Peyer's patch (tissue), 4 donors: ENCODE results near the gene KCP.

Experiments used
- POLR2A ChIP-seq, 2 donors: fragments of 450-650 bp; IDR thresholded peaks; one replicate each; pipeline ENCODE4 v1.5.1; 2017; ENCODE audit warnings: antibody characterized with exemption in 2 of 2, mild to moderate bottlenecking in 2 of 2, moderate library complexity in 2 of 2
- TF ChIP-seq, protein P1 (sequence below), 6 experiments: fragments of 450-650 bp in 4 of 6; fragments of 200-600 bp in 2 of 6; sonication (generic) in 1 of 6; IDR thresholded peaks; one replicate each; pipeline ENCODE4 v1.5.1; 2017 to 2019; ENCODE audit warnings: antibody characterized with exemption in 6 of 6, mild to moderate bottlenecking in 3 of 6, moderate library complexity in 1 of 6

DNA sequence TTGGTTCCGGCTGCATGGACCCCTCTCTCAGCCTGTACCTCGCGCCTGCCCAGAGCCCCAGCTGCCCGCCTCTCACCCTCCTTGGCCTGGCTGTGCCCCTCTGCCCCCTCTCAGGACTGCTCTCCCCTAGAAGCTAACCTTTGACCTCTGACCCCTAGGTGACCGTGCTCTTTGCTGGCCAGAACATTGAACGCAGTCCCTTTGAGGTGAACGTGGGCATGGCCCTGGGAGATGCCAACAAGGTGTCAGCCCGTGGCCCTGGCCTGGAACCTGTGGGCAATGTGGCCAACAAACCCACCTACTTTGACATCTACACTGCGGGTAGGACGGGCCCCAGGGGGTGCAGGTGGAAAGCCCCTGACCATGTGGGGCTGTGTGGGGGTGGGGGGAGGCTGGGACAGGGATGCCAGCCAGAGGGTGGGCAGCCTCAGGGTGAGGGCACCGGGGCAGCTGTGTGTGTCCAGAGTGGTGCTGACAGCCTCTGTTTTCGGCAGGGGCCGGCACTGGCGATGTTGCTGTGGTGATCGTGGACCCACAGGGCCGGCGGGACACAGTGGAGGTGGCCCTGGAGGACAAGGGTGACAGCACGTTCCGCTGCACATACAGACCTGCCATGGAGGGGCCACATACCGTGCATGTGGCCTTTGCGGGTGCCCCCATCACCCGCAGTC is 72.3 kb downstream of the KCP start:
- TF ChIP-seq, protein P1, sequence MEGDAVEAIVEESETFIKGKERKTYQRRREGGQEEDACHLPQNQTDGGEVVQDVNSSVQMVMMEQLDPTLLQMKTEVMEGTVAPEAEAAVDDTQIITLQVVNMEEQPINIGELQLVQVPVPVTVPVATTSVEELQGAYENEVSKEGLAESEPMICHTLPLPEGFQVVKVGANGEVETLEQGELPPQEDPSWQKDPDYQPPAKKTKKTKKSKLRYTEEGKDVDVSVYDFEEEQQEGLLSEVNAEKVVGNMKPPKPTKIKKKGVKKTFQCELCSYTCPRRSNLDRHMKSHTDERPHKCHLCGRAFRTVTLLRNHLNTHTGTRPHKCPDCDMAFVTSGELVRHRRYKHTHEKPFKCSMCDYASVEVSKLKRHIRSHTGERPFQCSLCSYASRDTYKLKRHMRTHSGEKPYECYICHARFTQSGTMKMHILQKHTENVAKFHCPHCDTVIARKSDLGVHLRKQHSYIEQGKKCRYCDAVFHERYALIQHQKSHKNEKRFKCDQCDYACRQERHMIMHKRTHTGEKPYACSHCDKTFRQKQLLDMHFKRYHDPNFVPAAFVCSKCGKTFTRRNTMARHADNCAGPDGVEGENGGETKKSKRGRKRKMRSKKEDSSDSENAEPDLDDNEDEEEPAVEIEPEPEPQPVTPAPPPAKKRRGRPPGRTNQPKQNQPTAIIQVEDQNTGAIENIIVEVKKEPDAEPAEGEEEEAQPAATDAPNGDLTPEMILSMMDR (IDR thresholded peaks at IDR 0.05): no peak
- no peak for TF ChIP-seq POLR2A (IDR thresholded peaks at IDR 0.05)
